GM19468 (cell line): Measurements from ENCODE around the gene UBE2I.

Source experiments
- ATAC-seq: cut with Tn5 transposase; IDR thresholded peaks from one replicate; pipeline ENCODE4 v1.9.1; 2021; ENCODE audit warnings: mild to moderate bottlenecking, moderate library complexity, moderate number of reproducible peaks; ENCODE audit not compliant: unreplicated experiment; ENCODE audit errors: extremely low read depth

UBE2I gene

GRCh38 chr16:1311212-1311737 lies 1.8 kb downstream of the UBE2I start:
- ATAC-seq, result no peak

GRCh38 chr16:1311738-1312466 lies 2.5 kb downstream of the UBE2I start:
- no peak for ATAC-seq

GRCh38 chr16:1312467-1312816 lies 3.0 kb downstream of the UBE2I start:
- no peak for ATAC-seq

GRCh38 chr16:1312903-1313302 lies 3.5 kb downstream of the UBE2I start:
- ATAC-seq, result no peak

- no peak for ATAC-seq
These were observed 4.4 kb downstream of the UBE2I start for GRCh38 chr16:1313721-1314369.

- ATAC-seq, result no peak
These were observed 5.1 kb downstream of the UBE2I start for GRCh38 chr16:1314399-1315068.

GRCh38 chr16:1315081-1316032 lies 5.9 kb downstream of the UBE2I start:
- no peak for ATAC-seq

GRCh38 chr16:1316033-1316405 lies 6.6 kb downstream of the UBE2I start:
- ATAC-seq, result no peak

GRCh38 chr16:1317479-1318267 lies 8.2 kb downstream of the UBE2I start:
- no peak for ATAC-seq

- ATAC-seq, result no peak
These were observed 8.8 kb downstream of the UBE2I start for GRCh38 chr16:1318268-1318545.

GRCh38 chr16:1319041-1319440 lies 9.6 kb downstream of the UBE2I start:
- no peak for ATAC-seq

- no peak for ATAC-seq
These were observed 10.7 kb downstream of the UBE2I start for GRCh38 chr16:1320097-1320496.

GRCh38 chr16:1320658-1321240 lies 11.3 kb downstream of the UBE2I start:
- ATAC-seq, result no peak

- no peak for ATAC-seq
These were observed 13.0 kb downstream of the UBE2I start for GRCh38 chr16:1322407-1322806.

GRCh38 chr16:1323296-1324239 lies 14.1 kb downstream of the UBE2I start:
- no peak for ATAC-seq

GRCh38 chr16:1324286-1324826 lies 14.9 kb downstream of the UBE2I start:
- ATAC-seq, result no peak

- no peak for ATAC-seq
These were observed 15.8 kb downstream of the UBE2I start for GRCh38 chr16:1325261-1325660.
